Fibroblast of pulmonary artery (primary cell): ENCODE data around the gene ZFYVE19.

Source experiments
- DNase-seq: peaks from one replicate; pipeline ENCODE4 v3.0.0-alpha.2; 2010; ENCODE audit warnings: low read depth
- H3K4me3 ChIP-seq: replicated peaks from 2 replicates; pipeline ENCODE4 v1.5.1; 2011; ENCODE audit warnings: low read depth, mild to moderate bottlenecking, control low read depth, low read length, moderate library complexity
- TF ChIP-seq, protein P1 (sequence below): IDR thresholded peaks from 2 replicates; pipeline ENCODE4 v1.5.1; 2011; ENCODE audit warnings: mild to moderate bottlenecking, control low read depth, low read length, inconsistent platforms; ENCODE audit errors: missing control alignments

ZFYVE19 gene

DNA sequence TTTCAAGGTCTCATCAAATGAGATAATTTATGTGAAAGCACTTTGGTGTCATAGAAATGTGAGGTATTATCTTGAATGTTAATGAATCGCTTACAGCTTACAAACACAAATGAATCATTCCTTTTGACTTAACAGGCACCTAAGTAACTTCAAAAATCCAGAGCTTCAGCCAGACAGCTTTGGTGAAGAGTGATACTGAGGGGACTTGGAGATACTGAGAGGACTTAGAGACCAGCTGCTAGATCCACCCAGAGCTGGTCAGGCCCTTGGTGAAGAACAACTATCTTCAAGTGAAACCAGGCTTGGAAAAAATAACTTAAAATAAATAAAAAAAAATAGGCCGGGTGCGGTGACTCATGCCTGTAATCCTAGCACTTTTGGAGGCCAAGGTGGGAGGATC lies 16.2 kb upstream of the ZFYVE19 start:
- no peak overlapping the region for H3K4me3 ChIP-seq
- TF ChIP-seq, protein P1, sequence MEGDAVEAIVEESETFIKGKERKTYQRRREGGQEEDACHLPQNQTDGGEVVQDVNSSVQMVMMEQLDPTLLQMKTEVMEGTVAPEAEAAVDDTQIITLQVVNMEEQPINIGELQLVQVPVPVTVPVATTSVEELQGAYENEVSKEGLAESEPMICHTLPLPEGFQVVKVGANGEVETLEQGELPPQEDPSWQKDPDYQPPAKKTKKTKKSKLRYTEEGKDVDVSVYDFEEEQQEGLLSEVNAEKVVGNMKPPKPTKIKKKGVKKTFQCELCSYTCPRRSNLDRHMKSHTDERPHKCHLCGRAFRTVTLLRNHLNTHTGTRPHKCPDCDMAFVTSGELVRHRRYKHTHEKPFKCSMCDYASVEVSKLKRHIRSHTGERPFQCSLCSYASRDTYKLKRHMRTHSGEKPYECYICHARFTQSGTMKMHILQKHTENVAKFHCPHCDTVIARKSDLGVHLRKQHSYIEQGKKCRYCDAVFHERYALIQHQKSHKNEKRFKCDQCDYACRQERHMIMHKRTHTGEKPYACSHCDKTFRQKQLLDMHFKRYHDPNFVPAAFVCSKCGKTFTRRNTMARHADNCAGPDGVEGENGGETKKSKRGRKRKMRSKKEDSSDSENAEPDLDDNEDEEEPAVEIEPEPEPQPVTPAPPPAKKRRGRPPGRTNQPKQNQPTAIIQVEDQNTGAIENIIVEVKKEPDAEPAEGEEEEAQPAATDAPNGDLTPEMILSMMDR: no peak
- peak; percentile 24 for DNase-seq

DNA sequence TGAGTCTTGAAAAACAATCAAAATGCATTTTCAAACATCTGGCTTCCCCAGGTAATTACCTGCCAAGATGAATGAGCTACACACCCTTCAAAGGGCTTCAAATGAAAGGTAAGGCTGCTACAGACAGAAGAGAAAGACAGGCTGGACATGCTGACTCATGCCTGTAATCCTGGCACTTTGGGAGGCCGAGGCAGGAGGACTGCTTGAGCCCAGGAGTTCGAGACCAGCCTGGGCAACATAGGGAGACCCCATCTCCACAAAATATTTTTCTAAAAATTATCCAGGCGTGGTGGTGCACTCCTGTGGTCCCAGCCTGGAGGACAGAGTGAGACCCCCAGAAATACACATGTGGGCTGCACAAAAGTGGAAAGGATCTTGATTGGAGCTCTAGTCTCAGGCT lies 14.5 kb upstream of the ZFYVE19 start:
- TF ChIP-seq, protein P1: no peak
- no peak overlapping the region for H3K4me3 ChIP-seq
- DNase-seq: no peak

DNA sequence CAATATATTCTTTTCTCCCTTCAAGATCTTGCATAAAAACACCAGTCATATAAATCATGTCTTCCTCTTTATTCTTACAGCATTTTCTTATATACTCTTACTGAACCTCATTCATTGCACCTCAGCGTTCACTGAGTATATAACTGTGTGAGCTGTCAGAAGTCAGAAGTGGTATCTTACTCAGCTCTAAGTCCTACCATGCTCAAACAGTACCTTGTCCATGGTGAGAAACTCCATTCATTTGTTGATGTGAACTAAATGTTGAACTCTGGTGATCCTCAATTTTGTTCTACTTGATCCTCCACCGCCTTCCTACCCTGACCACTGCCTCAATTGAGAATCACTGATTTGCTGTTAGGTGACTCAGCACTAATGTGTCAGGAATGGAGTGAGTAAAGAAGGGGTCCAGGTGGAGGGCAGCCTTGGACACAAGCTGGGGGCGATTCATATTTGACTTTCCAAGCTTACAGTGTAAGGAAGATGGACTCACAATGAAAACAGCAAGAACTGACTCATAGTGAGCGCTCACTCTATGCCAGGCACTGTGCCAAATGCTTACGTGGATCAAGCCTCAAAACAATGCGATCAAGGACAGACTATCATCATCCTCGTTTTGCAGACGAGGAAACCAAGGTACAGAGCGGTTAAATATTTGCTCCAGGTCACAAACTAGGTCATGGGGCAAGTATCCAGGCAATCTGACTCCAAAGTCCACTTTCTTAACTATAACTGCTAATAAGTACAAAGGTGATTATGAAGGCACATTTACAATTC lies 13.5 kb upstream of the ZFYVE19 start:
- H3K4me3 ChIP-seq: peak overlapping the region; percentile 1
- DNase-seq: peak; percentile 97
- TF ChIP-seq, protein P1: no peak

DNA sequence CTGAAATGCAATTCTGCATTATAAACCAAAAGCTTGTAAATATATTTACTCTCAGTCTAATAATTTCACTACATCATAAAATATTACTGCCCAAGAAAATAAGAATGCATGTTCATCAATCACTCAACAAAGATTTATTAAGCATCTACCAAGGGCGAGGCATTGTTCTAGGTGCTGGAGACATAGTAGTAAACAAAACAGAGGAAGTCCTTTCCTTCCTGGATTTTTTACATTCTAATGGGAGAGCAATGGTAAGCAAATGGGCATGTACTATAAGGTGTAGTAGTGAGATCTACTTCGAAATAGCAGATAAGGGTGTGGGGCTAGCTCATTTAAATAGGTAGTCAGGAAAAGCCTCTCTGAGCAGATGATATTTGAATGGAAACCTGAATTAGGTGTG lies 10.8 kb upstream of the ZFYVE19 start:
- DNase-seq: no peak
- TF ChIP-seq, protein P1: no peak
- no peak overlapping the region for H3K4me3 ChIP-seq

DNA sequence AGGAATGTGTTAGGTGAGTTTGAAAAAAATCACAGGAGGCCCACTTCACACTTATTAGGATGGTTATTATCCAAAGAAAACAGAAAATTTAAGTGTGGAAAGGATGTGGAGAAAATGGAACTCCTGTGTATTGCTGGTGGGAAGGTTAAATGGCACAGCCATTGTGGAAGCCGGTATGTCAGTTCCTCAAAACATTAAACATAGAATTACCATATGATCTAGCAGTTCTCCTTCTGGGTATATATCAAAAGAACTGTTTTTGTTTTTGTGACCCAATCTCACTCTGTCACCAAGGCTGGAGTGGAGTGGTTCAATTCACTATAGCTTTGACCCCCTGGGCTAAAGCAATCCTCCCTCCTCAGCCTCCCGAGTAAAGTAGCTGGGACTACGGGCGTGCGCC lies 10.4 kb upstream of the ZFYVE19 start:
- no peak for DNase-seq
- H3K4me3 ChIP-seq: no peak overlapping the region
- TF ChIP-seq, protein P1: no peak

DNA sequence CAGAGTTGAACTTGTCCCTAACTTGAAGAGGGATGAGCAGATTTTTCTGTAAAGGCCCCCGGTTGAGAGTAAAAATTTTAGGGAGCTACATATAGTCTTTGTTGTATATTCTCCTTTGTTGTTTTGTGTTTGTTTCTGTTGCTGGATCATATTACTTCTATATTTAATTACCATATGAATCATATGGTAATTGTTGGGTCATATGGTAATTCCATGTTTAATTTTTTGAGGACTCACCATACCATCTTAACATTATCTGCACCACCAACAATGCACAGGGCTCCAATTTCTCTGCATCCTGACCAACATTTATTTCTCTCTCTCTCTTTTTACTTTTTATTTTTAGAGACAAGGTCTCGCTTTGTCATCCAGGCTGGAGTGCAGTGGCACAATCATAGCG lies 7.4 kb upstream of the ZFYVE19 start:
- no peak overlapping the region for H3K4me3 ChIP-seq
- TF ChIP-seq, protein P1: no peak
- no peak for DNase-seq

DNA sequence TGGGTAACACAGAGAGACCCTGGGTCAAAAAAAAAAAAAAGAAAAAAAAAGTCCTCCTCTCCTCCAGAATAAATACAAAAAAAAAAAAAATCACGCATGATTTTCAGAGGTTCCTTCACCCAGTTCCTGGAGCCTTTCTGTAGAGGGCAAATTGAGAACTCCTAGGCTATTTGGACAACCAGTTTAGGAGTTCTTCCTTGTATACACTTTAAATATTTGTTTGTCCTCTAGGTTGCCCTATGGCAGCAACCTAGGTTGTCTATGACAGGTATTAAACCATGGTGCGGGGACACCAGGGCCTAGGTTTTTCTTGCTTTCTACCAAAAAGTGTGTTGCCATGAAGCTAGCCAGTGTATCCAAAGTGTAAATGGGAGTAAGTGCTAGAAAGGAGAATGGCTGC lies 3.8 kb upstream of the ZFYVE19 start:
- TF ChIP-seq, protein P1: no peak
- H3K4me3 ChIP-seq: no peak overlapping the region
- no peak for DNase-seq
